ENCODE measurements around the gene ABCC5.

DNA sequence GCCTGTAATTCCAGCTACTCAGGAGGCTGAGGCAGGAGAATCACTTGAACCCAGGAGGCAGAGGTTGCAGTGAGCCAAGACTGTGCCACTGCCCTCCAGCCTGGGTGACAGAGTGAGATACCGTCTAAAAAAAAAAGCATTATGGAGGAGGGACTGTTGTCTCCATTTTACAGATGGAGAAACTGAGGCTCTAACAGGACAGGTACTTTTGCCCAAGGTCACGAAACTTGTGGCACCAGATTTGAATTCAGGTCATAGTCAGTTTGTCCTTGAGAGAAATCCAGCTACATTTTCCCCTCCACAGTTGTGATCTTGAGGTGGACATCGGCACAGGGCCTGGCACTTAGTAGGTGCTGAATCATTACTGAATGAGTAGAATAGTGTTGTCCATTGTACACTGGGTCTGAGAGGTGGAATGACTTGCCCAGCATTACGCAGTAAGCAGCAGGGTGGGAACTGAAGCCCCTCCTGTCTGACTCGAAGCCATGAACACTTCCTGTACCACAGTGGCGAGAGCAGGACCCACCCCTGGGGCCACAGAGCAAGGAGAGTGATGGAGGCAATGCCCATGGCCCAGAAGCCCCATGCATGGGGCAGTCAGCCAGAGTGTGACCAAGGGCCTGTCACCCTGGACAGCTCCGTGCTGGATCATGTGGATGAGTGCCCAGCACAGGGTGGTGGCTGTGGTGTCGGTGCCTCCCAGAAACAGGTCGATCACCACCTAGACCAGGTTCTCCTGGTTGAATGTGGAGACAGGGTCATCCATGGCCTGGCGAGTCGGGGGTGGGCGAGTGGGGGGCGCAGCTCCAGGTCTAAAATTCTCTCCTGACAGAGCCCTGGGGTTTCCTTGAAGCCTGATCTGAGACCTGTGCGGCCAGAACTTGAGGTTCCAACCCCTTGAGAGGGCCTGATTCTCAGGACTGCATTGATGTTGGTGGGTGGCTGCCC, 112.6 kb downstream of the ABCC5 start:
- TF ChIP-seq, protein P1, sequence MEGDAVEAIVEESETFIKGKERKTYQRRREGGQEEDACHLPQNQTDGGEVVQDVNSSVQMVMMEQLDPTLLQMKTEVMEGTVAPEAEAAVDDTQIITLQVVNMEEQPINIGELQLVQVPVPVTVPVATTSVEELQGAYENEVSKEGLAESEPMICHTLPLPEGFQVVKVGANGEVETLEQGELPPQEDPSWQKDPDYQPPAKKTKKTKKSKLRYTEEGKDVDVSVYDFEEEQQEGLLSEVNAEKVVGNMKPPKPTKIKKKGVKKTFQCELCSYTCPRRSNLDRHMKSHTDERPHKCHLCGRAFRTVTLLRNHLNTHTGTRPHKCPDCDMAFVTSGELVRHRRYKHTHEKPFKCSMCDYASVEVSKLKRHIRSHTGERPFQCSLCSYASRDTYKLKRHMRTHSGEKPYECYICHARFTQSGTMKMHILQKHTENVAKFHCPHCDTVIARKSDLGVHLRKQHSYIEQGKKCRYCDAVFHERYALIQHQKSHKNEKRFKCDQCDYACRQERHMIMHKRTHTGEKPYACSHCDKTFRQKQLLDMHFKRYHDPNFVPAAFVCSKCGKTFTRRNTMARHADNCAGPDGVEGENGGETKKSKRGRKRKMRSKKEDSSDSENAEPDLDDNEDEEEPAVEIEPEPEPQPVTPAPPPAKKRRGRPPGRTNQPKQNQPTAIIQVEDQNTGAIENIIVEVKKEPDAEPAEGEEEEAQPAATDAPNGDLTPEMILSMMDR (IDR thresholded peaks at IDR 0.05; ENCODE audit: insufficient read depth, low read depth, low read length): no peak
- no peak for TF ChIP-seq EZH2 (IDR thresholded peaks at IDR 0.05; ENCODE audit: insufficient read depth, low read length)

All from astrocyte (in vitro differentiated cells and primary cell).